Measurements from ENCODE around the gene HTT.

- TF ChIP-seq HDAC6 (IDR thresholded peaks at IDR 0.05; ENCODE audit: unreplicated experiment) (no peak), IRF3 (IDR thresholded peaks at IDR 0.05) (no peak), CTCF (IDR thresholded peaks at IDR 0.05 in 2 of 3, conservative IDR thresholded peaks at IDR 0.05 in 1 of 3; ENCODE audit: control insufficient read depth in 2 of 3, extremely low read depth in 1 of 3, insufficient read depth in 1 of 3, low read depth in 3 of 3, low read length in 3 of 3) (no peak), ATF3 (IDR thresholded peaks at IDR 0.05; ENCODE audit: borderline replicate concordance, extremely low read depth, low read depth, low read length) (no peak), PBX3 (IDR thresholded peaks at IDR 0.05; ENCODE audit: insufficient replicate concordance, low read depth, low read length) (no peak)
These were observed 174.6 kb downstream of the HTT start, which contains the start of gene MSANTD1 for GRCh38 chr4:3248811-3249661.

Data from GM12878 (cell line).